ENCODE data around the gene OR1A1.
"Not testable (repeated sequence)": the region's sequence is repeated elsewhere in the genome, so short reads cannot be mapped to it uniquely, and the experiment has no call there.

The OR1A1 gene

DNA sequence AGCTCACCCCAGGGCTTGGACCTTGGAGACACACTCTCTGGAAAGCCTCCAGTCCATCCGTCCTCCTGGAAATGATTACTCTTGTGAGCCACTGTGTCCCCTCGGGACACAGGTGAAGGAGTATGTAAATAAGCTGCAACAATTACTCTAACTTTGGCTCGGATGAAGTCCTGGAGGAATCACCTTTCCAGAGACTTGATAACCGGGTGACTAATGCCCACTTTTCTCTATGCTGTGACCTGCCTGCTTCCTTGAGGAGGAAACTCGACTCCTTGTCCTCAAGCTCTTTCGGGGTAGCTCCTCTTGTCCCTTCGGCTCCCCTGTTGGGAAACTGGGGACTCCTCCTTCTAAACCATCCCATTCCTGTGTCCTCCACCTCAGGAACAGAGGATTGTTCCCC lies at the start of gene OR1A1:
Gene OR1A1, plus strand, starts transcription at position 301 of the 400 bp plus-strand sequence. CDS start 7,954 bp downstream, outside the sequence.
- no peak for DNase-seq (ENCODE audit: low spot score)

DNA sequence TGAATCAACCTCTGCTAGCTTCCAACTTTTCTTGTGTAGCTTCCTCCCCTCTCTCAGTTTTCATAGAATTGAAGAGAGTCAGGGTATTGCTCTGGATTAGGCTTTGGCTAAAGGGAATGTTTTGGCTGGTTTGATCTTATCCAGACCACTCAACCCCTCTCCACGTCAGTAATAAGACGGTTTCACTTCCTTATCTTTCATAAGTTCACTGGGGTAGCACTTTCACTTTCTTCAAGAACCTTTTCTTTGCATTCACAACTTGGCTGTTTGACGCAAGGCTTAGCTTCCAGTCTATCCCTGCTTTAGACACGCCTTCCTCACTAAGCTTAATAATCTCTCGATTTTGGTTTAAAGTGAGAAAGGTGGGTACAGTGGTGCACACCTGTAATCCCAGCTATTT lies 39.9 kb upstream of the OR1A1 start:
- DNase-seq (ENCODE audit: low spot score), result no peak

GRCh38 chr17:3189961-3190360 lies 17.5 kb upstream of the OR1A1 start:
- DNase-seq (ENCODE audit: low spot score), result no peak

DNA sequence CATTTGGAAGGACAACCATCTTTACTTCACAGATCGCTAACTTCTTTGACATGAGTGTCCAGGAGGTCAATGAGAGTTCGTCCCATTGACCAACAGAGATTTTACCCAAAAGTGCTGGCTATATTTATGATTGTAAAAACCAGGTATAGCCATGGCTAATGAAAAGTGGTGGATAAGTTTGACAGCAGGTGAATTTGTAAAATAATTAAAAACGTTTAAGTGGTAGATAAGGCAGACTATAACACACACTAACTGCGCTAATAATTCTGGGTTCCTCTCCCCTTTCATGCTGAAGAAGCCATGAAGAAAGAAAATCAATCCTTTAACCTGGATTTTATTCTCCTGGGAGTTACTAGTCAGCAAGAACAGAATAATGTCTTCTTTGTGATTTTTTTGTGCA lies 10.2 kb upstream of the OR1A1 start, which contains the start of gene OR1A2:
Gene OR1A2, plus strand, starts transcription at position 301 of the 400 bp plus-strand sequence. Its CDS starts 0 bp downstream, at position 301.
- no peak for DNase-seq (ENCODE audit: low spot score)

- DNase-seq (ENCODE audit: low spot score), result no peak
These were observed 1.0 kb downstream of the OR1A1 start for GRCh38 chr17:3208484-3208883.

DNA sequence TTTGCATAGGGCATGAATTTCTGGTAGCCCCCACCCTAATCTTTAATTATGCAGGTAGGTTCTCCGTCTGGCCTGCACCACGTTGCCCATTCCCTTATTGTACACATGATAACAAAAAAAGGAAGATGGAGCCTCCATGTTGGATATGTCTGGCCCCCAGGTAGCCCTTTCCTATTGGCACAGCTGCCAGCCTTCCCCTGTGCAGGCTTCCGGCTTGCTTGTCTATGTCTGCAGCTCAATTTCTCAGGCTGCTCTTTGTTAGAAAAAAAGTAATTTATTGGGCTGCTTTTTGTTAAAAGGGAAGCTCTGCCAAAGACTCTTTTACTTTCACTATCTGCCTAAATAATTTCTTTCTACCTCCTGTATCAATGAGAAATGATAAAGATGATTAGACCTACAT lies 5.5 kb downstream of the OR1A1 start:
- DNase-seq (ENCODE audit: low spot score), result no peak

DNA sequence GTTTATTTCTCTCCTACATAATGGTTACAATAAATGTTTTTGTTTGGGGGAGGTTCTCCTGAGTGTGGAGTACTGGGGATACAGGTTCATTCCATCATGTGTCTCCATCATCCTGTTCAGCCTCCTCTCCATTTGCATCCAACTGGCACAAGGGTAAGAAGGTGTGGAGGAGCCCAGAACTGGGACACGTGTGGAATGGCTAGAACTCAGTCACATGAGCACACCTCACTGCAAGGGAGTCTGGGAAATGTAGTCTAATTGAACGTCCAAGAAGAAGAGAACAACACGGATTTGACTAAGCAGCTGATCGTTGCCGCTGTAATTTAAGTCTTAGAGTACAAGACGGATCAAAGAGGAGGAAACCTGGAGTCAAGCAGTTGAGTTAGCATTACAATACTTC lies 6.1 kb downstream of the OR1A1 start:
- DNase-seq (ENCODE audit: low spot score), result no peak

DNA sequence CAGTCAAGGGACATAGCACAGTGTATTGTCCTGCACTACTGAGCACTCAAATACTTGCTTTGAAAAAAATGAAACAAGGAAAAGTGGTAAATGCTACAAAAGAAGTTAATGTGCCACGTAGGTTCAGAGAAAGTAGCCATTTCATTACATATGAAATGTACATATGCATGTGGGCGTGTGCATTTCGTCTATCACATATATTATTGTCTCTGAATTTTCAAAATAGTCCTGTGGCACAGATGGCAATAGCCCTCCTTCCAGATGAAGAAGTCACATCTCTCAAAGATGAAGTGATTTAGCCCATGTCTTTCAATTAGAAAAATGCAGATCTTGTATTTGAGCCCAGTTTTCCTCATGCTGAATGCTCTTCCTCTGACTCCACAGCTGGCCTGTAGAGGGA lies 12.5 kb downstream of the OR1A1 start:
- DNase-seq (ENCODE audit: low spot score), result not testable (repeated sequence)

- DNase-seq (ENCODE audit: low spot score), result no peak
These were observed 14.4 kb downstream of the OR1A1 start for GRCh38 chr17:3221850-3222249.

DNA sequence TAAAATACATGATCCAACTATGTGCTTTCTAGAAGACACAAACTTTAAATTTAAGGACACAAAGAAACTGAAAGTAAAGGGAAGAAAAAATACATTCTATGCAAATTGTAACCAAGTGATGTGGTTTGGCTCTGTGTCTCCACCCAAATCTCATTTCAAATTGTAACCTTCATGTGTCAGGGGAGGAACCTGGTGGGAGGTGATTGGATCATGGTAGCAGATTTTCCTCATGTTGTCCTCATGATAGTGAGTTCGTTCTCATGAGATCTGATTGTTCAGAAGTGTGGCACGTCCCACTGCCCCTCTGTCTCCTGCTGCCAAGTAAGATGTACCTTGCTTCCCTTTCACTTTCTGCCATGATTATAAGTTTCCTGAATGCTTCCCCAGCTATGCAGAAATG lies 15.0 kb downstream of the OR1A1 start:
- no peak for DNase-seq (ENCODE audit: low spot score)

GRCh38 chr17:3224721-3225352 lies 17.4 kb downstream of the OR1A1 start:
- DNase-seq (ENCODE audit: low spot score), result not testable (repeated sequence)

- not testable (repeated sequence) for DNase-seq (ENCODE audit: low spot score)
These were observed 24.8 kb downstream of the OR1A1 start for GRCh38 chr17:3232300-3232699.

GRCh38 chr17:3238685-3239084 lies 31.2 kb downstream of the OR1A1 start:
- not testable (repeated sequence) for DNase-seq (ENCODE audit: low spot score)

DNA sequence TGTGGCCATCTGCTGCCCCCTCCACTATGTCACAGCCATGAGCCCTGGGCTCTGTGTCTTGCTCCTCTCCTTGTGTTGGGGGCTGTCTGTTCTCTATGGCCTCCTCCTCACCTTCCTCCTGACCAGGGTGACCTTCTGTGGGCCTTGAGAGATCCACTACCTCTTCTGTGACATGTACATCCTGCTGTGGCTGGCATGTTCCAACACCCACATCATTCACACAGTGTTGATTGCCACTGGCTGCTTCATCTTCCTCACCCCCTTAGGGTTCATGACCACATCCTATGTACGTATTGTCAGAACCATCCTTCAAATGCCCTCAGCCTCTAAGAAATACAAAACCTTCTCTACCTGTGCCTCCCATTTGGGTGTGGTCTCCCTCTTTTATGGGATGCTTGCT lies 33.6 kb downstream of the OR1A1 start:
- not testable (repeated sequence) for DNase-seq (ENCODE audit: low spot score)

DNA sequence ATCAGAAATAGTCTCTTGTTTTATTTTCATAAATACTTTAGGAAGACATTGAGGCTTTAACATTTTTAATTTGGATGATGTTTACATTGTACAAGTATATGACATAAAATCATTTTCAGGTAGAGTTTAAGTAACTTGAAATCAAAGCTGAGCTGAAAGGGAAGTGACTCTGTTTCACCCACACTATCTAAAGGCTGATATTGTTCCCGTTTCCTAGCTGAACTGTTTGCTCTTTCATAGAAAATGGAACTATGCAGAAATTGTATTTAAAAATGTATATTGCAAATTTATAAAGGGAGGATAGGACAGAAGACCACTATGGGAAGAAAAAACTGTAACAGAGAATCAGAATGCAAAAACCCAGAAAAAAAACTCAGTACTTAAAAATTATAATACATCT lies 37.4 kb downstream of the OR1A1 start:
- not testable (repeated sequence) for DNase-seq (ENCODE audit: low spot score)

DNA sequence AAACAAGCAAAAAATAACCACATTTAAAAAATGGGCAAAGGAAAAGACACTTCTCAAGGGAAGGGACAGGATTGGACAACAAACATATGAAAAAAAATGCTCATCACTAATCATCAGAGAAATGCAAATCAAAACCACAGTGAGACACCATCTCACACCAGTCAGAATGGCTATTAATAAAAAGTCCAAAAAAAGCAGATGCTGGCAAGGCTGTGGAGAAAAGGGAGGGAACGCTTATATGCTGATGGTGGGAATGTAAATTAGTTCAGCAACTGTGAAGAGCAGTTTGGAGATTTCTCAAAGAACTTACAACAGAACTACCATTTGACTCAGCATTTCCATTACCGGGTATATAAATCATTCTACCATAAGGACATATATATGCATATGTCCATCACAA lies 41.5 kb downstream of the OR1A1 start:
- DNase-seq (ENCODE audit: low spot score), result not testable (repeated sequence)

GRCh38 chr17:3256575-3256974 lies 49.1 kb downstream of the OR1A1 start:
- DNase-seq (ENCODE audit: low spot score), result no peak

- no peak for DNase-seq (ENCODE audit: low spot score)
These were observed 52.7 kb downstream of the OR1A1 start for GRCh38 chr17:3260163-3260562.

DNA sequence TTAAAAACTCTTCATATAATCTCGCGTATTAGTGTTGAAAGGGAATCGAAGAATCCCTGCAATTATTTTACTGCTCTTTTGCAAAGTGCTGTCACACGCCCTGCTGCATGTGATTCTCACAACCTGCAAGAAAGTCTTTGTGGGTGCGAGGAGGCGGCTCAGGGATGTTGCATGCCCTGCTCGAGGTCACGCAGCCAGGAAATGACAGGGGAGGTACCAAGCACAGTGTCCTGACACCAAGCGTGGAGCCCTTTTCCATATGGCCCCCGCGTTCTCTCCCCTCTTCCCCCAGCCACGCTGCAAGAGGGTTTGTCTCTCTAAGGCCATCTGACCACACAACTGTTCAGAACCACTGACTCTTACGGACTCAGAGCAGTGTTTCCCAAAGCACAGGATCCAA lies 53.1 kb downstream of the OR1A1 start:
- DNase-seq (ENCODE audit: low spot score), result no peak

Measured in AG20443 (cell line).